Ammon's horn (tissue), 1 donor: ENCODE measurements around the gene TSPAN13.

ENCODE experiments used
- DNase-seq: peaks from one replicate; pipeline ENCODE4 v3.0.0-alpha.2; 2016; ENCODE audit warnings: low spot score

Gene TSPAN13

GRCh38 chr7:16776053-16776452 is 22.5 kb downstream of the TSPAN13 start:
- no peak for DNase-seq

GRCh38 chr7:16778476-16778875 is 24.9 kb downstream of the TSPAN13 start:
- no peak for DNase-seq

- DNase-seq: no peak
Measured at GRCh38 chr7:16779051-16779450, 25.5 kb downstream of the TSPAN13 start.

- no peak for DNase-seq
Measured at GRCh38 chr7:16780596-16780995, 27.0 kb downstream of the TSPAN13 start.

GRCh38 chr7:16785321-16785720 is 31.8 kb downstream of the TSPAN13 start:
- DNase-seq: no peak

GRCh38 chr7:16785846-16786245 is 32.3 kb downstream of the TSPAN13 start:
- no peak for DNase-seq

- DNase-seq: no peak
Measured at GRCh38 chr7:16786257-16786656, 32.7 kb downstream of the TSPAN13 start.

GRCh38 chr7:16787127-16787526 is 33.6 kb downstream of the TSPAN13 start:
- DNase-seq: no peak

GRCh38 chr7:16791071-16791470 is 37.5 kb downstream of the TSPAN13 start:
- DNase-seq: no peak

- DNase-seq: no peak
Measured at GRCh38 chr7:16791905-16792698, 38.5 kb downstream of the TSPAN13 start.

GRCh38 chr7:16794986-16795385 is 41.4 kb downstream of the TSPAN13 start:
- DNase-seq: no peak

GRCh38 chr7:16795624-16796023 is 42.1 kb downstream of the TSPAN13 start:
- DNase-seq: peak; percentile 19

GRCh38 chr7:16801111-16801542 is 47.6 kb downstream of the TSPAN13 start:
- DNase-seq: peak; percentile 38

GRCh38 chr7:16801579-16801978 is 48.0 kb downstream of the TSPAN13 start:
- no peak for DNase-seq

GRCh38 chr7:16803125-16803524 is 49.6 kb downstream of the TSPAN13 start:
- DNase-seq: no peak

GRCh38 chr7:16803881-16804673 is 50.5 kb downstream of the TSPAN13 start:
- no peak for DNase-seq

- no peak for DNase-seq
Measured at GRCh38 chr7:16804674-16805439, 51.3 kb downstream of the TSPAN13 start, which contains the start of gene AGR2. Gene AGR2 (minus strand): TSS chr7:16804999. CDS start chr7:16801796, 3,203 bp downstream.

GRCh38 chr7:16805441-16805840 is 51.9 kb downstream of the TSPAN13 start:
- DNase-seq: no peak

- no peak for DNase-seq
Measured at GRCh38 chr7:16810112-16810511, 56.6 kb downstream of the TSPAN13 start.

GRCh38 chr7:16810573-16810972 is 57.0 kb downstream of the TSPAN13 start:
- DNase-seq: no peak

- DNase-seq: no peak
Measured at GRCh38 chr7:16811551-16811950, 58.0 kb downstream of the TSPAN13 start.

- no peak for DNase-seq
Measured at GRCh38 chr7:16812542-16813231, 59.1 kb downstream of the TSPAN13 start.
